Mesothelial cell of epicardium (in vitro differentiated cells): ENCODE data around the gene EEA1. TPM values are rescaled to one million over a fixed set of nuclear protein-coding genes. Genes with fewer than 3 reads are reported as not detected.

Experiments used
- DNase-seq, 2 experiments: peaks; one replicate each; pipeline ENCODE4 v3.0.0; 2021; ENCODE audit warnings: low spot score in 2 of 2; ENCODE audit not compliant: unreplicated experiment in 2 of 2
- H3K27ac Mint-ChIP-seq: 2 replicates; pipeline ENCODE4 v1.8.0; 2021; ENCODE audit warnings: mixed read lengths
- H3K27me3 Mint-ChIP-seq: 2 replicates; pipeline ENCODE4 v1.8.0; 2021; ENCODE audit warnings: low read depth, mixed read lengths
- H3K36me3 Mint-ChIP-seq: 2 replicates; pipeline ENCODE4 v1.8.0; 2021; ENCODE audit warnings: mixed read lengths
- H3K4me1 Mint-ChIP-seq: 2 replicates; pipeline ENCODE4 v1.8.0; 2021; ENCODE audit warnings: mixed read lengths
- H3K4me3 Mint-ChIP-seq: 2 replicates; pipeline ENCODE4 v1.8.0; 2021; ENCODE audit warnings: mild to moderate bottlenecking, moderate library complexity, mixed read lengths
- H3K9me3 Mint-ChIP-seq: 2 replicates; pipeline ENCODE4 v1.8.0; 2021; ENCODE audit warnings: mixed read lengths
- total RNA-seq: library from RNA; stranded (reverse); gene quantifications from 3 replicates; pipeline ENCODE4 v1.2.1, GENCODE V29; 2021
- TF ChIP-seq, protein P1 (sequence below): fragments of 200-600 bp; sonication (generic); IDR thresholded peaks from one replicate; pipeline ENCODE4 v1.5.0; 2021; ENCODE audit warnings: antibody characterized with exemption; ENCODE audit not compliant: unreplicated experiment

The EEA1 gene
- total RNA-seq, 1 donor from 2014 or later: 28.3 TPM

DNA sequence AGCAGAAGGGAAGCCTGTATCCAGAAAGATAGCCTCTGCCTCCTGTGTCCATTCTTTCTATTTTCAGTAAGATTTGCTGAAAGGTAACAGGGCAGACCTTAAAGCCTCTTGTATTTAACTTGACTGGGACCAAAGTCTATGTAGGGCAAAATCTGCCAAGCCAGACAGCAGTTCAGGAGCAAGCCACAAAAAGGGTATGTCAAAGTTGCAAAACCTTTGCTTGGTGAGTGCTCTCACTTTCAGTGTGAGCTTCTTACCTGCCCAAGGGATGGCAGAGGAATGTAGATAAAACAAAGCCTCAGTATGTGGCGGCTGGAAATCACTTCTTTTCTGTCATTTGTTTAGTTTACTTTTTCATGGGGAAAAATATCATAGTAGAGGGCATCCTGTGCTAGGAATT is 163.2 kb downstream of the EEA1 start:
- H3K27me3 Mint-ChIP-seq: no peaks in the 10 kb centered on the region
- TF ChIP-seq, protein P1, sequence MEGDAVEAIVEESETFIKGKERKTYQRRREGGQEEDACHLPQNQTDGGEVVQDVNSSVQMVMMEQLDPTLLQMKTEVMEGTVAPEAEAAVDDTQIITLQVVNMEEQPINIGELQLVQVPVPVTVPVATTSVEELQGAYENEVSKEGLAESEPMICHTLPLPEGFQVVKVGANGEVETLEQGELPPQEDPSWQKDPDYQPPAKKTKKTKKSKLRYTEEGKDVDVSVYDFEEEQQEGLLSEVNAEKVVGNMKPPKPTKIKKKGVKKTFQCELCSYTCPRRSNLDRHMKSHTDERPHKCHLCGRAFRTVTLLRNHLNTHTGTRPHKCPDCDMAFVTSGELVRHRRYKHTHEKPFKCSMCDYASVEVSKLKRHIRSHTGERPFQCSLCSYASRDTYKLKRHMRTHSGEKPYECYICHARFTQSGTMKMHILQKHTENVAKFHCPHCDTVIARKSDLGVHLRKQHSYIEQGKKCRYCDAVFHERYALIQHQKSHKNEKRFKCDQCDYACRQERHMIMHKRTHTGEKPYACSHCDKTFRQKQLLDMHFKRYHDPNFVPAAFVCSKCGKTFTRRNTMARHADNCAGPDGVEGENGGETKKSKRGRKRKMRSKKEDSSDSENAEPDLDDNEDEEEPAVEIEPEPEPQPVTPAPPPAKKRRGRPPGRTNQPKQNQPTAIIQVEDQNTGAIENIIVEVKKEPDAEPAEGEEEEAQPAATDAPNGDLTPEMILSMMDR: no peak
- peaks cover 24% of the 10 kb centered on the region for H3K4me1 Mint-ChIP-seq
- no peak overlapping the region for H3K4me3 Mint-ChIP-seq
- no peaks in the 10 kb centered on the region for H3K9me3 Mint-ChIP-seq
- no peaks in the 10 kb centered on the region for H3K36me3 Mint-ChIP-seq
- no peak for DNase-seq
- H3K27ac Mint-ChIP-seq: no peak overlapping the region

DNA sequence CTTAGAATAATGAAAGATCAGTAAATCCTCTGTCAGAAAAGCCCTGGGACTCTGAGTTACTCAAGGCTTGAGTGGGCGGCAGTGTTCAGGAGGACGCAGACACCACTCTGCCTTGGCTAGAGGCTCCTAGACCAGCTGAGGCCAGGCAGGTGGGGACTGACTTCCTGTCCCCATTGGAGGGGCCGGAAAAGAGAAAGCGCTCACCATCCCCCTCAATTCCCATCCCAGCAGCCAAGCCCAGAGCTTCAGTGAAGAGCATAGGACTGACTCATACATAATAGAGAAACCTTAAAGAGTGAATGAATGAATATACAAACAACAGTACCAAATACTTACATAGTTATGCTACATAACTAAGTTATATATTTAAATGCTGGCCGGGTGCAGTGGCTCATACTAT is 164.3 kb downstream of the EEA1 start:
- TF ChIP-seq, protein P1: no peak
- DNase-seq: no peak
- H3K4me3 Mint-ChIP-seq: no peak overlapping the region
- H3K4me1 Mint-ChIP-seq: peaks cover 19% of the 10 kb centered on the region
- H3K27ac Mint-ChIP-seq: no peak overlapping the region
- H3K27me3 Mint-ChIP-seq: no peaks in the 10 kb centered on the region
- no peaks in the 10 kb centered on the region for H3K36me3 Mint-ChIP-seq
- H3K9me3 Mint-ChIP-seq: no peaks in the 10 kb centered on the region

DNA sequence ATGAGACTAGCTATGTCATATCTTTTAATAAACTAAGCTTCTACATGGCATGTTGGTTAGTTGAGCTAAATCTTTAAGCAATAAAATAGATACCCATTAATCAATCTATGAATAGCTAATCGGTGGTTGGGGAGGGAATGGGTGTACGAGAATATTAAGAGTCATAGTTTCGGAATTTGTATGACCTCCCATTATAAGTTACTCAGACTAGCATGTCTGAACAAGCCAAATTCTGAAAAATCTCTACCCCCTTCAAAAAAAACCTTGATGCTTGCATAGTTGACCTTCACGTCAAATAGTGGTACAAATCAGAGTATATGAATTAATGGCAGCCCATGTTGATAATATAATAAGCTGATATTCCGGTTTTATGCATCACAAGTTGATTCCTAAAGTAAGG is 166.3 kb downstream of the EEA1 start:
- Mint-ChIP-seq H3K4me3 (no peak overlapping the region), H3K9me3 (no peaks in the 10 kb centered on the region), H3K27me3 (peaks cover 2% of the 10 kb centered on the region), H3K27ac (no peak overlapping the region), H3K36me3 (no peaks in the 10 kb centered on the region), H3K4me1 (peaks cover 10% of the 10 kb centered on the region)
- no peak for DNase-seq
- TF ChIP-seq, protein P1: no peak

DNA sequence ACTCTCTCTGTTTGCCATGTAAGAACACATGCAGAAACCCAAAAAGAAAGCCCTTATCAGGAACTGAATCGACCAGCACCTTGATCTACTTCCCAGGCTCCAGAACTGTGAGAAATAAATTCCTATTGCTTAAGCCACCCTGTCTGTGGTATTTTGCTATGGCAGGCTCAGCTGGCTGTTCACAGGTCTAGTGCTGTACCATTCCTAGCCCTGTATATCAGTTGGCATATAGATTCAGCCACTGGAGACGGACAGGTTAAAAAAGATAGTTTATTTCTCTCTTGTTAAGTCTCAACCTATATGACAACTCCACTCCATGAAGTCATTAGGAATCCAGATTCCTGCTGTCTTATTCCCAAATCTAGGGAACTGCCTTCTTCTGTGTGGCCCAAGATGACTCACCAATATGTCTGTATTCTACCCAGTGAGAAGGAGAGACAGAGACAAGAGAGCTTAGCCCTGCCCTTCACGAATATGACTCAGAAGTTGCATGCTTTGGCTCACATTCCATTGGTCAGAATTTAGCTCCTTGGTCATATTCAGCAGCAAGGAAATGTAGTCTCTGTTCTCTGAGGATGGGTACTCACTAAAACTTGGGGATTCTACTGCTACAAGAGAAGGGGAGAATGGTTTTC is 169.3 kb downstream of the EEA1 start:
- H3K27me3 Mint-ChIP-seq: peaks cover 6% of the 10 kb centered on the region
- H3K4me3 Mint-ChIP-seq: no peak overlapping the region
- no peak for DNase-seq
- H3K9me3 Mint-ChIP-seq: no peaks in the 10 kb centered on the region
- H3K4me1 Mint-ChIP-seq: peaks cover 3% of the 10 kb centered on the region
- no peaks in the 10 kb centered on the region for H3K36me3 Mint-ChIP-seq
- TF ChIP-seq, protein P1: no peak
- no peak overlapping the region for H3K27ac Mint-ChIP-seq

DNA sequence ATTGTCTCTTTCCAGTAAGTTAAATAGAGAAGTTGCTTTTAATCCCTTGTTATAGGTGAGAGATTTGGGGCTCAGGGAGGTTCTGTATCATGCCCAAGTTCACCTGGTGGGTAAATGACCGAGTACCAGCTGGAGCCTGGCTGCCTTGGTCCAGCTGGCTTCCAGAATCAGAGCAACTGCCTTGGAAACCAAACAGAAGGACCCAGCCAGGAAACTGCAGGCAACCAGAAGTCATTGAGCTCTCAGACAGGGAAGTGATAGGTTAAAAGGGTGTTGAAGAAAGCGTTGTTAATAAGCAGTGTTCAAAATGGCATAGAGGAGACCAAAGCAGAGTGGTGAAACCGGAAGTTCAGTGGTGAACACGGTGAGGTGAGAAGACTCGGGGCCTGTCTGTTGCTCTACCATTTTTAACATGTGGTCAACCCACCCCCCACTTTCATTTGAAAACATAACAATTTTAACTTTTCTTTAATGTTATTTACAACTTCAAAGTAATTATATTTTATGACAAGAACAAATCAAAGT is 171.4 kb downstream of the EEA1 start:
- peaks cover 4% of the 10 kb centered on the region for H3K9me3 Mint-ChIP-seq
- no peaks in the 10 kb centered on the region for H3K36me3 Mint-ChIP-seq
- TF ChIP-seq, protein P1: no peak
- DNase-seq: no peak
- no peak overlapping the region for H3K4me3 Mint-ChIP-seq
- H3K27ac Mint-ChIP-seq: no peak overlapping the region
- H3K4me1 Mint-ChIP-seq: peaks cover 3% of the 10 kb centered on the region
- H3K27me3 Mint-ChIP-seq: peaks cover 6% of the 10 kb centered on the region
